HCT116 (cell line): ENCODE results near the gene ZNF121. TPM values are rescaled to one million over a fixed set of nuclear protein-coding genes. Genes with fewer than 3 reads are reported as not detected.
"Not testable (repeated sequence)": the region's sequence is repeated elsewhere in the genome, so short reads cannot be mapped to it uniquely, and the experiment has no call there.

ENCODE experiments used
- ATAC-seq: fragments of 200-7000 bp; cut with Tn5 transposase; 2 replicates; pipeline ENCODE4 v1.9.1; 2020; ENCODE audit warnings: mild to moderate bottlenecking, moderate library complexity
- BruUV-seq: library from RNA; stranded (reverse); fragments of 400-500 nt; replicated peaks from 2 replicates; lab custom pipeline; 2021; lab: Mats Ljungman, UMichigan
- CTCF ChIA-PET: fragments of 300-600 bp; sonication (Branson Sonifier 250); formaldehyde crosslinking; loops from one replicate; lab custom pipeline; 2021; ENCODE audit warnings: antibody characterized with exemption; lab: Charles Lee
- POLR2A ChIA-PET: fragments of 300-600, 350-600 bp; sonication (Branson Sonifier 250); formaldehyde crosslinking; loops from one replicate; lab custom pipeline; 2021; ENCODE audit warnings: antibody characterized with exemption; lab: Charles Lee
- RAD21 ChIA-PET, 2 experiments: fragments of 300-600 bp; sonication (Branson Sonifier 250); formaldehyde crosslinking; loops; one replicate each; lab custom pipeline; 2023; ENCODE audit warnings: low total read pairs in 2 of 2; ENCODE audit not compliant: uncharacterized antibody in 2 of 2, unreplicated experiment in 2 of 2, low non-redundant PET in 1 of 2; lab: Charles Lee
- DNase-seq: peaks from one replicate; pipeline ENCODE4 v3.0.0-alpha.2; 2010; ENCODE audit warnings: low read depth, low spot score
- H2AFZ ChIP-seq: fragments of 200-600 bp; shearing (Covaris generic), sonication (generic); 2 replicates; pipeline ENCODE4 v1.6.1; 2017; ENCODE audit warnings: low read depth, mixed run types, mixed read lengths, antibody characterized with exemption, low read length; ENCODE audit not compliant: poor library complexity, severe bottlenecking
- H3K27ac ChIP-seq: 2 replicates; pipeline ENCODE4 v1.5.1; 2012; ENCODE audit warnings: low read depth, low read length
- H3K27me3 ChIP-seq: fragments of 200-600 bp; sonication (generic); 2 replicates; pipeline ENCODE4 v1.6.1; 2016; ENCODE audit warnings: mixed run types, low read length, mixed read lengths; ENCODE audit not compliant: insufficient read depth
- H3K36me3 ChIP-seq, 2 experiments: fragments of 200-500 bp in 1 of 2; fragments of 200-600 bp in 1 of 2; sonication (Bioruptor generic) in 1 of 2; sonication (generic) in 1 of 2; 2 replicates each; pipeline versions ENCODE4 v1.5.1 to v1.6.1; 2014 to 2016; ENCODE audit warnings: low read length in 2 of 2, inconsistent platforms in 1 of 2, mixed read lengths in 1 of 2, mixed run types in 1 of 2; ENCODE audit not compliant: insufficient read depth in 2 of 2, control insufficient read depth in 1 of 2
- H3K4me1 ChIP-seq, 2 experiments: fragments of 200-600 bp in 1 of 2; sonication (generic) in 1 of 2; 2 replicates each; pipeline versions ENCODE4 v1.5.1 to v1.6.1; 2012 to 2017; ENCODE audit warnings: low read length in 2 of 2, inconsistent platforms in 1 of 2, mild to moderate bottlenecking in 1 of 2, mixed read lengths in 1 of 2, mixed run types in 1 of 2, moderate library complexity in 1 of 2; ENCODE audit not compliant: insufficient read depth in 2 of 2, control insufficient read depth in 1 of 2
- H3K4me2 ChIP-seq: fragments of 200-600 bp; sonication (generic); 2 replicates; pipeline ENCODE4 v1.6.1; 2017; ENCODE audit warnings: mixed run types, low read length, mixed read lengths
- H3K4me3 ChIP-seq, 2 experiments: fragments of 200-600 bp in 1 of 2; sonication (generic) in 1 of 2; replicated peaks in 1 of 2; 2 replicates each; pipeline ENCODE4 v1.5.1; 2011 to 2016; ENCODE audit warnings: low read length in 2 of 2, control low read depth in 1 of 2, low read depth in 1 of 2, mild to moderate bottlenecking in 1 of 2, mixed read lengths in 1 of 2, mixed run types in 1 of 2
- H3K79me2 ChIP-seq: fragments of 200-600 bp; sonication (generic); 2 replicates; pipeline ENCODE4 v1.6.1; 2017; ENCODE audit warnings: mild to moderate bottlenecking, mixed run types, low read length, moderate library complexity, mixed read lengths; ENCODE audit not compliant: insufficient read depth
- H3K9ac ChIP-seq: fragments of 200-600 bp; sonication (generic); 2 replicates; pipeline ENCODE4 v1.6.1; 2016; ENCODE audit warnings: low read length, mixed read lengths
- H3K9me2 ChIP-seq: fragments of 200-600 bp; sonication (generic), shearing (Covaris generic); 2 replicates; pipeline ENCODE4 v1.6.1; 2017; ENCODE audit warnings: mixed run types, mild to moderate bottlenecking, moderate library complexity; ENCODE audit not compliant: insufficient read depth
- H3K9me3 ChIP-seq, 2 experiments: fragments of 200-500 bp in 1 of 2; fragments of 200-600 bp in 1 of 2; sonication (Bioruptor generic) in 1 of 2; sonication (generic) in 1 of 2; 2 replicates each; pipeline ENCODE4 v1.6.1; 2014 to 2017; ENCODE audit warnings: low read length in 2 of 2, mixed read lengths in 2 of 2, inconsistent platforms in 1 of 2, low read depth in 1 of 2, mild to moderate bottlenecking in 1 of 2, mixed run types in 1 of 2, moderate library complexity in 1 of 2; ENCODE audit not compliant: control insufficient read depth in 1 of 2, insufficient read depth in 1 of 2
- H4K20me1 ChIP-seq: fragments of 200-600 bp; sonication (generic), shearing (Covaris generic); 2 replicates; pipeline ENCODE4 v1.6.1; 2017; ENCODE audit warnings: mixed run types, mild to moderate bottlenecking, moderate library complexity; ENCODE audit not compliant: insufficient read depth
- CBX3 ChIP-seq: IDR thresholded peaks from 2 replicates; pipeline ENCODE4 v1.6.1; 2012; ENCODE audit warnings: low read depth
- CTCF ChIP-seq, 3 experiments: fragments of 200-600 bp in 1 of 3; sonication (generic) in 1 of 3; IDR thresholded peaks in 2 of 3; conservative IDR thresholded peaks in 1 of 3; 2 replicates each; pipeline ENCODE4 v1.5.1; 2012 to 2017; ENCODE audit warnings: low read depth in 2 of 3, low read length in 2 of 3, antibody characterized with exemption in 1 of 3, borderline replicate concordance in 1 of 3, control low read depth in 1 of 3, mild to moderate bottlenecking in 1 of 3, mixed read lengths in 1 of 3, mixed run types in 1 of 3, moderate library complexity in 1 of 3; ENCODE audit not compliant: insufficient read depth in 1 of 3
- EZH2phosphoT487 ChIP-seq: fragments of 200-600 bp; IDR thresholded peaks from 2 replicates; pipeline ENCODE4 v1.6.1; 2018; ENCODE audit warnings: antibody characterized with exemption, borderline replicate concordance
- RAD21 ChIP-seq: IDR thresholded peaks from 2 replicates; pipeline ENCODE4 v1.6.1; 2012; ENCODE audit warnings: low read depth, mild to moderate bottlenecking
- ZBTB33 ChIP-seq: IDR thresholded peaks from 2 replicates; pipeline ENCODE4 v1.6.1; 2011; ENCODE audit warnings: mild to moderate bottlenecking, low read length, moderate library complexity; ENCODE audit not compliant: insufficient replicate concordance; ENCODE audit errors: extremely low read depth
- intact Hi-C: fragments of 100-400 bp; cut with micrococcal nuclease; formaldehyde crosslinking; loops from 2 replicates; pipeline ENCODE4 v1.10.0; 2022
- total RNA-seq: library from RNA; stranded (reverse); gene quantifications from one replicate; pipeline ENCODE4 v1.2.1, GENCODE V29; 2021; ENCODE audit not compliant: unreplicated experiment

ZNF121 gene
- total RNA-seq, 1 experiment from 2014 or later = 80.9 TPM

- TF ChIP-seq ZBTB33 = no peak
Observed at GRCh38 chr19:9597027-9597426, 12.7 kb upstream of the ZNF121 start (continued).

- no TSS peak for BruUV-seq
- H3K4me2 ChIP-seq = peak overlapping the region; percentile 8; the same call in 1 of the 2 replicates
Observed at GRCh38 chr19:9586764-9587163, 2.5 kb upstream of the ZNF121 start.

GRCh38 chr19:9582081-9582725, 2.1 kb downstream of the ZNF121 start:
- Histone ChIP-seq H3K36me3 (peaks cover 3 to 39% of the 10 kb centered on the region in 2 experiments; a peak in 2 of 4 replicates), H3K79me2 (peaks cover 72% of the 10 kb centered on the region), H3K9me3 (peaks cover 12 to 16% of the 10 kb centered on the region in 2 experiments; a peak in 3 of 4 replicates)
- TSS peak; percentile 19 for BruUV-seq
- H4K20me1 ChIP-seq, DNase-seq, RAD21 ChIA-PET, H3K27ac ChIP-seq, CTCF ChIA-PET, H2AFZ ChIP-seq, H3K4me1 ChIP-seq, H3K9ac ChIP-seq, H3K4me3 ChIP-seq, H3K4me2 ChIP-seq, ATAC-seq, H3K27me3 ChIP-seq, H3K9me2 ChIP-seq: not testable (repeated sequence)
- intact Hi-C loops = loop anchor here (10.0 kb wide), 3 partner anchors 93 to 333 kb away; partner anchors contain the start of genes ZNF559 and ZNF562
- POLR2A ChIA-PET = interaction anchor here (0.6 kb wide), 1 partner anchor 516 kb away, joined by 3 read pairs; no protein-coding TSS in a partner anchor

More at GRCh38 chr19:9586764-9587163, 2.5 kb upstream of the ZNF121 start:
- H3K9ac ChIP-seq = no peak overlapping the region
- DNase-seq (peak; percentile 82), ATAC-seq (peak; percentile 57)
- TF ChIP-seq RAD21 = peak; percentile 94
- TF ChIP-seq EZH2phosphoT487 = no peak
- peak; percentile 67 to 80 (median 73) for TF ChIP-seq CTCF (IDR thresholded peaks at IDR 0.05 in 2 of 3, conservative IDR thresholded peaks at IDR 0.05 in 1 of 3; ENCODE audit: borderline replicate concordance in 1 of 3, insufficient read depth in 1 of 3, low read depth in 2 of 3, low read length in 2 of 3)
- peak; percentile 43; the same call in 1 of the 2 replicates for TF ChIP-seq CBX3
- CTCF ChIA-PET = interaction anchor here (0.6 to 2.3 kb wide), 5 partner anchors 12 to 382 kb away, joined by 3 to 8 read pairs (median 3); no protein-coding TSS in a partner anchor
- H3K4me1 ChIP-seq = peaks cover 3 to 9% of the 10 kb centered on the region in 2 experiments; a peak in 2 of 4 replicates
- H3K79me2 ChIP-seq = peaks cover 26% of the 10 kb centered on the region
- H3K9me2 ChIP-seq = no peaks in the 10 kb centered on the region
- no peaks in the 10 kb centered on the region for H3K27me3 ChIP-seq
- H3K36me3 ChIP-seq = peaks cover 0 to 4% of the 10 kb centered on the region in 2 experiments; a peak in 2 of 4 replicates
- intact Hi-C loops = loop anchor here (1.0 to 10.0 kb wide), 7 partner anchors 36 to 449 kb away; partner anchors contain the start of genes ZNF559, ZNF561 and ZNF562
- no peak overlapping the region for H3K4me3 ChIP-seq
- H3K27ac ChIP-seq = no peak overlapping the region
- H2AFZ ChIP-seq = peak overlapping the region; percentile 28
- no peaks in the 10 kb centered on the region for H4K20me1 ChIP-seq
- POLR2A ChIA-PET = interaction anchor here (1.6 kb wide), 1 partner anchor 15 kb away, joined by 3 read pairs; no protein-coding TSS in a partner anchor
- RAD21 ChIA-PET = no interaction called here
- H3K9me3 ChIP-seq = peaks cover 0 to 4% of the 10 kb centered on the region in 2 experiments; a peak in 2 of 4 replicates
